SKM-1 treated with dmso at 0.1 percent for 144 hours (cell line): ENCODE data around the gene RGS14.

ENCODE experiments used
- DNase-seq: peaks from one replicate; lab custom pipeline; 2025; ENCODE audit not compliant: unreplicated experiment; lab: John Stamatoyannopoulos, UW

RGS14 gene

DNA sequence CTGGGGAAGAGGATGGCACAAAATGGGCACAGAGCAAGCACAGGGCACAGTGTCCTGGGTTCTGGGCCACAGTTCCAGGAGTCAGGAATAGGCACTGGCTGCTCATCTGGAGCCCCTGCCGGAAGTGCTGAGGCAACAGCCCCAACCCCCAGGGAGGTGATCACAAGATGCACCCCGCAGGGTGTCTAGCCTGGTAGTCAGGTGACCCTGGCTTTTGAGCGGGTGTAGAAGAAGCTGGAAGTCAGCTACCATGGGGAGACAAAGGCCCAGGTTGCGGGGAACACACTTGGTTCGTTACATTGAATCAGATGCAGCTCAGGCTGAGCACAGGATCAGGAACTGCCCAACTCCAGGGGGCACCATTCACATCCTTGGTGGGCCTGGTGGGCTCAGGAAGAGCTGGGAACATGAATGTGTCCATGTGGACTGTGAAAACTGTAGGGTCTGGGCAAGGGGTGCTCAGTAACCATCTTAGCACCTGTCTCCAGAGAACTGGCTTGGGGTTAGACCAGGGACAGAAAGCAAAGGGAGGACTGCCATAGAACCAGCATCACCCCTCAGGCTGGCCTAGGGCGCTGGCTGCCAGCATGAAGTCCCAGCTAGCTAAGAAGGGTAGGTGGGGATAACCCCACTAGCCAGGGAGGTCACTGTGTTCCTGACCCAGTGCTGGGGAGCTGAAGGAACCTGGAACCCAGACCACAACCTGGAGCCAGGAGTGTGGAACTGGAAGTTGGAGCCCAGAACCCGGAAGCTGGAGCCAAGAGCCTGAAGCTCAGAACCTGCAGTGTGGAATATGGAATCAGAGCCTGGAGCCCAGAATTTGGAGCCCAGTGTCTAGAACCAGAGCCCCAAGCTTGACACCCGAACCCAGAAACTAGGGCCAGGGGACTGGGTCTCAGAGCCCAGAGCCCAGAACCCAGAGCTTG, 20.4 kb downstream of the RGS14 start:
- DNase-seq, result no peak

DNA sequence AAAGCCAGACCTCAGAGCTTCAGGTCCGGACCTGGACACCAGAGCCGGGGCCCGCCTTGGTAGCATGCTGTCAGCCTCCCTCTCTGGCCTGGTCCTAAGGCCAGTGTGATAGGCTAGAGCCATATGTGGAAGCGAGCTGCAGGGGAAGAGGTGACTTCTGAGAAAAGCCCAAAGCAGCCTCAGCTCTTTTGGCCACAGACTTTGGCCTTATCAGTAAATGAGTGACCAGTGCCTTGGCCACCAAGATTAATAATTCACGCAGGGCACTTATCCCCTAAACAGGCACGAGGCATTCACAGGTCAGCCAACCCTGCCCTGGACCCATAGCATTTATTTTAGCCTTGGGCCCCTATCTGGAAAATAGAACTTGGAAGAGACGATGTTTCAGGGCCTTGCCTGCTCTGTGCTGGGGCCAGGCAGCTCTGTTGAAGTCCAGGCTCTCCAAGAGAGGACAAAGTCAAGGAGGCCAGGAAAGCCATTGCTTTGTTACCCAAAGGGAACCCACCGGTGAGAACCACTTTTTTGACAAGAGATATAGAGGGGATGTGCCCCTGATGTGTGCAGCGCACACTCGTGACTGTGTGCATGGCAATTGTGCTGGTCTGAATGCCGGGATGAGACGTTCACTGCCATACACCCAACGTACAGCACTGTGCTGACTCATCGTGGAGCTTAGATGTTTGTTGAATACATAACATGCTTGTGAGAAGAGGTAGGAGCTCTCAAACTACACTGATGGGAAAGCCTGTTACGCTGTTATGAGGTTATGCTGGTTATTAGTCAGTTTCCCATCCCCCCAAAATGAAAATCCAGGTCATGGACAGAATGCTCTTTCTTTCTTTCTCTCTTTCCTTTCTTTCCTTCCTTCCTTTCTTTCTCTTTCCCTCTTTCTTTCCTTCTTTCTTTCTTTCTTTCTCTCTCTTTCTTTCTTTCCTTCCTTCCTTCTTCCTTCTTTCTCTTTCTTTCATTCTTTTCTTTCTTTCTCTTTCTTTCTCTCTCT, 21.5 kb downstream of the RGS14 start:
- DNase-seq, result no peak

DNA sequence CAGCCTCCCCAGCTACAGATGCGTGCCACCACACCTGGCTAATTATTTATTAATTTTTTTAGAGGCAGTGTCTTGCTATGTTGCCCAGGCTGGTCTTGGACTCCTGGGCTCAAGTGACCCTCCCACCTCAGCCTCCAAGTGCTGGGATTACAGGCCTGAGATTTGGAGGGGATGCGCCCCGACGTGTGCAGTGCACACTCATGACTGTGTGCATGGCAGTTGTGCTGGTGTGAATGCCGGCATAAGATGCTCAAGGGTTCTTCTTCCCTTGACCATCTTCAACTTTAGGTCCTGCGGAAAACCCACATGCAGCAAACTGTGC, 23.0 kb downstream of the RGS14 start:
- no peak for DNase-seq

DNA sequence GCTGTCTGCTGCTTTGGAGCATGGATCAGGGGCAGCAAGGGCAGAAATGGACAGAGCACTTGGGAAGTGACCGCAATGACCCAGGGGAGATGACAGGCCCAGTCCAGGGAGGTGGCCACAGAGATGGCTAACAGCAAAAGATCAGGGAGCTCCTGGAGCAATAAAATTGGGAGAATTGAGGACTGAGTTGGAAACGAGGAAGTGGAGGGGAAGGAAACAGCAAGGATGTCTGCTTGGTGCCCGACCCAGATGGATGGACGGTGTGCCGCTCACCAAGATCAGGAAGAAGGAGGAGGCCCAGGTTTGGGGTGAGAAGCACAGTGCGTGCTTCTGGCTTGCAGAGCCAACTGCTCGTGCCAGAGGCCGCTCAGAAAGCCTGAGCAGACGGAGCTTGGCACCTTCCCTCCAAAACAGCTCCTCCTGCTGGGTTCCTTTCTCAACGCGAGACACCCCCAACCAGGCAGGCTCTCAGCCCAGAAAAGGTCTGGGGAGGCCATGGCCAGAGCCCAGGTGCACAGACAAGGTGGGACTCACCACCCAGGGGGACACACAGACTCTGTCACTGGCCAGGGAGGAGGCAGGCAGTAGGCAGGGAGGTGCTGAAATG, 24.8 kb downstream of the RGS14 start:
- DNase-seq, result no peak

DNA sequence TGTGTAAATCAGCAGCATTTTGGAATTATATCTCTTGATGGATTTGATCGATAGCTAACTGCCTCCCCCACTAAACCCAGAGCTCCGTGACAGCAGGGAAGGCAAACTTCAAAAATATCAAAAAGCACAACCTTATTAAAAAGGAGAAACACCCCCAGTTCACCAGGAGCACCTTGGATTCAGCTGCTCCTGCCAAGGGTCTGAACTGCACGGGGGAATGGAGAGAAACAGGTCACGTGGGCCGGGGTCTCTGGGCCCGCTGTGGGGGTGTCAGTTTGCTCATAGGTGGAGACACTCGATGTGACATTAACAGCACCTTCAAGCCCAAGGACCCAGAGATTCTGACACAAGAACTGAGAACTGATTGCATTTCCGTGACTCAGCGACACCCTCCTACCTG, 25.5 kb downstream of the RGS14 start:
- no peak for DNase-seq

DNA sequence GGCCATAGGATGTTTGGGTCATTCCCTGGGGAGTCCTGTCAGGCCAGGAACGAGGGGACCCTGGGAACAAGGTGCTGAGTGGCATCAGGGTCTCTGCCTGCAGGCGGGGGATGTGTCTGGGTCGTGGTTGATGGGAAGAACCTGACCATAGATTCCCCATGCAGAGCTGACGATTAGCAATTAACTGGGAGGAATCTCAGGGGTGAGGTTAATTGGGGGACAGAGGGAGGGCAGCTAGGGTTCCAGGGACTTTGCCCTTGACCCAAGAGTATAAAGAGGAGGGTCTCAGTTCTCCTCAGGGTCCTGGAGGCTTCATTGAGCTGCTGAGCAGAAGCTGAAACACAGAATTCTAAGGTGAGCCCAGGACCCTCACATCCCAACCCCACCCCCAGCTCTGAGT, 26.4 kb downstream of the RGS14 start, which contains the start of gene SLC34A1:
SLC34A1 (plus strand) TSS at position 301 of the 400 bp plus-strand sequence. CDS start 1,308 bp downstream, outside the sequence.
- DNase-seq, result no peak

DNA sequence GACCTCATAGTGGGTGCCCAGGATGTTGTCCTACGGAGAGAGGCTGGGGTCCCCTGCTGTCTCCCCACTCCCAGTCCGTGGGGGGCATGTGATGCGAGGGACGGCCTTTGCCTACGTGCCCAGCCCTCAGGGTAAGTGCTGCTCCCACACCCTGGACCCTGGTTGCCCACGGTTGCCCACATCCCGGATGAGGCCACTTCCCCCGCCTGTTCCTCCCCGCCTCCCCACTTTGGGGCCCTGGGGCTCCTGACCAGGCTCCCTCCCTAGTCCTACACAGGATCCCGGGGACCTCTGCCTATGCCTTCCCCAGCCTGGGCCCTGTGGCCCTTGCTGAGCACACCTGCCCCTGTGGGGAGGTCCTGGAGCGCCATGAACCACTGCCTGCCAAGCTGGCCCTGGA, 28.0 kb downstream of the RGS14 start:
- no peak for DNase-seq

DNA sequence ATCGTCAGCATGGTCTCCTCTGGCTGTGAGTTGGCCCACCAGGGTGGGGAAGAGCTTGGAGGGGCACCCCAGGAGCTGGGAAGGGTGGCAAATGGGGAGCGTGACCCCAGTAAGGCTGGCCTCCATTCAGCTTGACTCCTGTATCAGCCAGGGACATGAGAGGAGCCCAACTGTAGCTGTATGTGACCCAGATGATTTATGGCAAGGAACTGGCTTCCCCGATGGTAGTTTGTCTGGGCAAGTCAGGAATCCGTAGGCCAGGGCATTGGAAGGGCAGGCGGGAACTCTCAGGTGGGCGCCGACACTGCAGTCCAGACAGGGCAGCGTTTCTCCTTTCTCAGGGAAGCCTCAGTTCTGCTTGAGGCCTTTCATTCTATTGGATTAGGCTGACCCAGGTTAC, 28.8 kb downstream of the RGS14 start:
- no peak for DNase-seq

DNA sequence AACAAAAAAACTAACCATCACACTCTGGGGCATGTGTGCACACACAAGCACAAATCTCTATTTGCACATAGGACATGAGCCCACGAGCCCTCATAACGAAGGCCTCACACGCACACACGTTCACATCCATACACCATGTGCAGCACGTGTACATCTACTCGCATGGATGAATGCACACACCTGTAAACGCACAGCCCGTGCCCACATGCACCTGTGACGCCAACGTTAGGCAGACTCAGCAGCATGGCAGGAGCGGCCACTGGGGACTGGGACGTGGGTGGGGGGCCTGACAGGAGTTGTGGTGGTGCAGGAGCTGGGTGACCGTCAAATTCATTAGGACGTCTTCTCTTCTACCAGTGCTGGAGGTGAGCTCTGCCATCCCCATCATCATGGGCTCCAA, 29.7 kb downstream of the RGS14 start:
- no peak for DNase-seq

DNA sequence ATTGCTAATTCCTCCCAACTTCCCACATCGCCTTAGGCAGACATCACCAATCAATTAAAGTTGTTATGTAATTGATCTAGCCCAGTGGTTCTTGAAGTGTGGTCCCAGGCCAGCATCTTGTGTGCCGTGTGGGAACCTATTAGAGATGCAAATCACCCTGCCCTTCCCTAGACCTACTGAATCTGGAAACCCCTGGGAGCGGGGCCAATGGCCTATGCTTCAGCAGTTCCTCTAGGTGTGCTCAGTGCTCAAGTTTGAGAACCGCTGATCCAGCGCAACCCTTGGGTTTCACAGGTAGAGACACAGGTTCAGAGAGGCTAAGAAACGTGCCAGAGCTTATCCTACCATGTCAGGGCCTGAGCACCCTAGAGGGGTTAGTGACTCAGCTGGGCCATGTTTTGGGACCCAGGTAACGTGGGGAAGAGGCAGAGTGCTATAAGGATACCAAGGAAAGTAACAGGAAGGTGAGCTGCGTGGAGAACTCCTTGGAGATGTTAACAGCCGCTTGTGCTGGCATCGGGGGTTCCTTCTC, 30.9 kb downstream of the RGS14 start:
- no peak for DNase-seq

DNA sequence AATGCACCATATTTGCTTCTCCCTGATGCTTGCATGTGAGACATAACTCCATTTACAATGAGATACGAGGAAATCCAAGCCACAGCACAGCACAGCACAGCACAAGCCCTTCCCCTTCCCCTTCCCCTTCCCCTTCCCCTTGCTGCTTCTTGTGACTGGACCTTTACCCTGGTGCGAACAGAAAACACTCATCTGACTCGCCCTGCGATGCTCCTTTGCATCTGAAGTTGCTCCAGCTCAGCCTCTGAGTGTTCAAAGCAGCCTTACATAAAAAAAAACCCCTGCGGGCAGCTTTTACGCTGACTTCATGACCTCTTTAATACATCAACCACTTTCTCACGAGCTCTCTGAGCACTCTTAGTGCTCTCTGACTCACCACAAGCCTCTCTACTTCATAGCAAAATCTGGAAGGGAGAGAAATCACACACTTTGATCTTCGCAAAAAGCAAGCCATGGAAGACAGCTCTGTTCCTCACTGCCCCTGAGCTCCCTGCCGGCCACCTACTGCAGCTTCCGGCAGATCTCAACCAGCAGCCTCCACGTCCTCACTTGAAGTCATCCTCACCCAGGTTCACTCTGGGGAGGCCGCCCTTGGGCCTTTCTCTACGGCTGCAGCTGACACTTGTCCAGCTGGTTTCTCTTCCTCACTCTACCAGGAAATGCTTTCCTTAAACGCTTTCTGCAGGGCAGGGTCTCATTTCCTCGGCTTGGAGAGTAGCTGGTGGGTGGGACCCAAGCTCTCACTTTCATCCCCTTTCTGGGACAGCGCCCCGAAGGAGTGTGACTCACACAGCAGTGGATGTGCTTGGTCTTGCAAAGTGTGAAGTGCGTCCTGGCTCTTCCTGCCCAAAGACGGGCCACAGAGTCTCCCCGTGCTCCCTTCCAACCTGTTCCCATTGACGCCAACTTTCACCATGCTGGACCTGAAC, 31.8 kb downstream of the RGS14 start:
- peak; percentile 24 for DNase-seq

DNA sequence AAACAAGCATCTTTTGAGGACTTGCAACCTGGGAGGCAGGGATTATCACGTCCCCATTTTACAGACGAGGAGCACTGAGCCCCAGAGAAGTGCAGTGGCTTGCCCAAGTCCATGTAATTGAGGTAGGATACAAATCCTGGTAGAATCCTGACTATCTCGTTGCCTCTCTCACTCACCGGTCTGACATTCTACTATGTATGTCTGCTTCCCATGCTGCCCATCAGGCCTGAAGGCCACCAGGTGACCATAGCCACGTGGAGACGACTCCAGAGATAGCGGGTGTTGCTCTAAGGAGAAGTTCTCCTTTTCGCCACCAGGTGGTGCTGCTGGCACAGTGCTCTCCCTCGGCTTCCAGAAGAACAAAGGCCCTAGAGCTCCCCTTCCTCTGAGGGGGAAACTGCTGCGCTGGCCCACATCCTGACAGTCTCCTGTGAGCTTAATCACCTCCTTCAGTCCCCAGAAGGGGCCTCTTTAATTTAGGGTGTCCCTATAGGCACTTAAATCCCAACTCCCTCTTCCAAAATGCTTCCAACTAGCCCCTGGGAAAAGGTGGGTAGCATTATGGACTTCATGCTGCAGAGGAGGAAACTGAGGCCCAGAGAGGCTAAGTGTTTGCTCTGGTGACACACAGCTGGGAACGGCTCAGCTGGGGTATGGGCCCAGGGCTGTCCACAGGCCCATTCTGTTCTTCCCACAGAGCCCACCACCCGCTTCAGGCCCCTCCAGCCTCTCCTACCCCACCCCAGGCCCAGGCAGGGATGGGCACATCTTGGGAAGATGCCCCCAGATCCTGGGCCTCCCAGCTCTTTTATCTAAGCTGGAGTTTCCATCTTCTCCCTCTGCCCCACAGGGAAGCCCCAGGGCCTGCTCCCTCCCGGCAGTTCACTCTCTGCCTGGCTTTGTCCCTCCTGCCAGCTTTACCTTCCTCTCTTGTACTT, 32.9 kb downstream of the RGS14 start:
- peak; percentile 67 for DNase-seq

DNA sequence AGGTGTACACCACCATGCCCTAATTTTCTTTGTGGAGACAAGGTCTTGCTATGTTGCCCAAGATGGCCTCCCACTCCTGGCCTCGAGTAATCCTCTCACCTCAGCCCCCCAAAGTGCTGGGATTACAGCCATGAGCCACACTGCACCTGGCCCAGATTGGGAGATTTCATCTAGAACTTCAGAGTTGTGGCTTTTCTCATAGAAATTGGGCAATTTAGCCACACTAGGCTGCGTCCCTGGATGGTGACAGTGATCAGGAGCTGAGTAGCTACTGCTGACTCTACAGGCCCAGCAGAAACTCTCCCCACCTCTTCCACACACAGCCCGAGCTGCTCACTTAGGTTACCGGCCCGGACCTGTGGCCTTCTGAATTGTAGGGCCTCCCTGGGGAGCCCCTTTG, 35.0 kb downstream of the RGS14 start:
- peak; percentile 36 for DNase-seq

DNA sequence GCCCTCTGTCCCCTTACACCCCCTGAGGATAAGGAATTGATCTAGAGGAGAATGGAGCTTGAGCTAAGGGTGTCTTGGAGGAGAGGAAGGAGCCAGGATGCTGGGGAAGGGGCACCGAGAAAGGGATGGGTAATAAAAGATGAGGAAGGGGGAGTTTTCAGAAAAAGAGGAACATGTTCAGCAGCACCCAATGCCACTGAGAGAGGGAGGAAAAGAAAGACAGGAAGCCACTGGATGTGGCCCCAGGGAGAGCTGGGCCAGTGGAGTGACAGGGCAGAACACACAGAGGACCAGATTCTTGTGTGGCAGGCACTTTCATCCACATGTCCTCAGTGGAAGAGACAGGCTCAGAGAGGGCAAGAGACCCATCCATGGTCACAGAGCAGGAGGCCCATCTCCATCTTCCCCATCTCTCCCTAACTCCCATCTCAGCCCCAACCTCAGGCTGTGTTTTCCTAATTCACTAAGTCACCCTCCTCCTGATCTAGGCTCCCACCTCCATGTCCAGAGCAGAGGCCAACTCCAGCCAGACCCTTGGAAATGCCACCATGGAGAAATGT, 35.6 kb downstream of the RGS14 start:
- peak; percentile 52 for DNase-seq

DNA sequence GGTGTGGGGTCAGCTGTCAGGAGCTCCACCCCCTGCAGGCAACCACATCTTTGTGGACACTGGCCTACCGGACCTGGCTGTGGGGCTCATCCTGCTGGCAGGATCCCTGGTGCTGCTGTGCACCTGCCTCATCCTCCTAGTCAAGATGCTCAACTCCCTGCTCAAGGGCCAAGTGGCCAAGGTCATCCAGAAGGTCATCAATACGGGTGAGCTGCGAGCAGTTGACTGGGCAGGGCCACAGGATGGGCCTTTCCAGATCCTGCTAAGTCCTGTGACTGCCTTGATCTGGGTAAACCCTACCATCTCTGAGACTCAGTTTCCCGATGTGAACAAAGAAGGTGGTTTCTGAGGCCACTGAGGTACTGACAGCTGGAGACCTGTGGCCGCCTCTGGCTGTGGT, 36.3 kb downstream of the RGS14 start:
- DNase-seq, result no peak

DNA sequence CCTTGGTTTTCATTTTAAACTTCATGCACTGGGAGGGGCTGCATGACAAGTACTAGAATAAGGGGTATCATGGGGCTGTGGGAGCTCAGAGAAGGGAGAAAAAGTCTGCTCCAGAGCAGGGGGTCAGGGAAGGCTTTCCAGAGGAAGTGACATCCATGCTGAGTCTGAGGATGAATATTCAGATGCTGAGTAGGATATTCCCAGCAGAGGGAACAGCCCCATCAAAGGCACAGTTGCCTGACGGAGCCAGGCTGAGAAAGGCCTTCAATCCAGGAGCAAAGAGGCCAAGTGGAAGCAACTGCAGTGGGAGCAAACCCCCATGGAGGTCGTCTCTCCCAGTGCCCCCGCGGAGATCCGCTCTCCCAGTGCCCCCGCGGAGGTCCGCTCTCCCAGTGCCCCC, 38.4 kb downstream of the RGS14 start:
- DNase-seq, result no peak

DNA sequence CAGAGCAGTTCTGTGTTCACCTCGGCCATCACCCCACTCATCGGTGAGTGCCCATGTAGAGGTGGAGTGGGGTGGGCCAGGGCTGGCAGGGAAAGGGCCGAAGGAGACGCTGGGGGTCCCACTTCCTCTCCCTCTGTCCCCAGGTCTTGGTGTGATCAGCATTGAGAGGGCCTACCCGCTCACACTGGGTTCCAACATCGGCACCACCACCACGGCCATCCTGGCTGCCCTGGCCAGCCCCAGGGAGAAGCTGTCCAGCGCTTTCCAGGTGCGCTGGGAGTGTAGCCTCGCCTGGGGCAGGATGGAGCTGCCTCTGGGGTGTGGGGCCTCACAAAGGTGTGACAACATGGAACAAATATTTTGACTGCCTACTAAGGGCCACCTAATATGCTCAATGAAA, 39.1 kb downstream of the RGS14 start:
- DNase-seq, result no peak

DNA sequence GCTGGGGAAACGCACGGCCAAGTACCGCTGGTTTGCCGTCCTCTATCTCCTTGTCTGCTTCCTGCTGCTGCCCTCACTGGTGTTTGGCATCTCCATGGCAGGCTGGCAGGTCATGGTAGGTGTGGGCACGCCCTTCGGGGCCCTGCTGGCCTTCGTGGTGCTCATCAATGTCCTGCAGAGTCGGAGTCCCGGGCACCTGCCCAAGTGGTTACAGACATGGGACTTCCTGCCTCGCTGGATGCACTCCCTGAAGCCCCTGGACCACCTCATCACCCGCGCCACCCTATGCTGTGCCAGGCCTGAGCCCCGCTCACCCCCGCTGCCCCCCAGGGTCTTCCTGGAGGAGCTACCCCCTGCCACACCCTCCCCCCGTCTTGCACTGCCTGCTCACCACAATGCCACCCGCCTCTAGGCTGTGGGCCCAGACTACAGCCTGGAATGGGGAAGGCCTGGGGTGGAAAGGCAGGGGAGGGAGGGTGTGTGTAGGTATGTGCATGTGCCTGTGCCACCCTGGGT, 40.2 kb downstream of the RGS14 start:
- no peak for DNase-seq
